Glutamatergic neuron (in vitro differentiated cells): Measurements from ENCODE around the gene SLC28A3. TPM values are rescaled to one million over a fixed set of nuclear protein-coding genes. Genes with fewer than 3 reads are reported as not detected.

ENCODE experiments used
- DNase-seq: peaks from one replicate; pipeline ENCODE4 v3.0.0; 2022
- H3K27ac Mint-ChIP-seq: one replicate; pipeline ENCODE4 v1.8.0; 2020; ENCODE audit warnings: mild to moderate bottlenecking, mixed read lengths, inconsistent platforms; ENCODE audit not compliant: unreplicated experiment
- H3K27me3 Mint-ChIP-seq: one replicate; pipeline ENCODE4 v1.8.0; 2020; ENCODE audit warnings: mild to moderate bottlenecking, moderate library complexity, mixed read lengths, inconsistent platforms; ENCODE audit not compliant: unreplicated experiment
- H3K36me3 Mint-ChIP-seq: one replicate; pipeline ENCODE4 v1.8.0; 2020; ENCODE audit warnings: mild to moderate bottlenecking, mixed read lengths, inconsistent platforms; ENCODE audit not compliant: unreplicated experiment
- H3K4me1 Mint-ChIP-seq: one replicate; pipeline ENCODE4 v1.8.0; 2020; ENCODE audit warnings: mild to moderate bottlenecking, low read depth, mixed read lengths, inconsistent platforms; ENCODE audit not compliant: unreplicated experiment
- H3K4me3 Mint-ChIP-seq: one replicate; pipeline ENCODE4 v1.8.0; 2020; ENCODE audit warnings: mild to moderate bottlenecking, mixed read lengths, inconsistent platforms; ENCODE audit not compliant: unreplicated experiment
- H3K9me3 Mint-ChIP-seq: one replicate; pipeline ENCODE4 v1.8.0; 2020; ENCODE audit warnings: mild to moderate bottlenecking, moderate library complexity, mixed read lengths, inconsistent platforms; ENCODE audit not compliant: unreplicated experiment
- total RNA-seq: library from RNA; stranded (reverse); fragmentation: NEBNext Ultra II Directional; extraction: Animal tissue kit (Norgen Biotek cat#: 25700); gene quantifications from one replicate; pipeline ENCODE4 v1.2.1, GENCODE V29; 2021; ENCODE audit not compliant: unreplicated experiment
- TF ChIP-seq, protein P1 (sequence below): fragments of 200-600 bp; sonication (generic); IDR thresholded peaks from one replicate; pipeline ENCODE4 v1.5.0; 2021; ENCODE audit not compliant: partially characterized antibody, unreplicated experiment

SLC28A3 gene
- total RNA-seq, 1 donor from 2014 or later = not detected

DNA sequence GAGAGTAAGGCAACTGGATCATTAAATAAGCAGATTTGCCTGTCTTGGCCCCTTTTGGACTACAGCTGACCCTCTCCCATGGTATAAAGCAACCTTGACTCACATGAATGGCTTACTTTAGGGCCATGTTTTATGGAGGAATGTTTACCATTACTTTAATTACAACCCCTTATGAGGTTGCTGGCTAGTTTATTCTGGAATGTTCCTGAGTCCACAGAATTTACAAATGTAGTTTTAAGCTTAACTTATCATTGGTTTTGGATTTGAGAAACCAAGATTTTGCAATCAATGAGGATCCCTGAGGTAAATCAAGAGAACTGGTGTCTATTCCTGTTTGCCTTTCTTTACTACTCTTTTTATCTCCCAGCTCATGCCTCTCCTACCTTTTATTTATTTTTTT, 15.7 kb downstream of the SLC28A3 start:
- Mint-ChIP-seq H3K4me1 (no peaks in the 10 kb centered on the region), H3K27ac (no peak overlapping the region), H3K9me3 (no peaks in the 10 kb centered on the region), H3K27me3 (no peaks in the 10 kb centered on the region), H3K36me3 (no peaks in the 10 kb centered on the region), H3K4me3 (no peak overlapping the region)
- TF ChIP-seq, protein P1, sequence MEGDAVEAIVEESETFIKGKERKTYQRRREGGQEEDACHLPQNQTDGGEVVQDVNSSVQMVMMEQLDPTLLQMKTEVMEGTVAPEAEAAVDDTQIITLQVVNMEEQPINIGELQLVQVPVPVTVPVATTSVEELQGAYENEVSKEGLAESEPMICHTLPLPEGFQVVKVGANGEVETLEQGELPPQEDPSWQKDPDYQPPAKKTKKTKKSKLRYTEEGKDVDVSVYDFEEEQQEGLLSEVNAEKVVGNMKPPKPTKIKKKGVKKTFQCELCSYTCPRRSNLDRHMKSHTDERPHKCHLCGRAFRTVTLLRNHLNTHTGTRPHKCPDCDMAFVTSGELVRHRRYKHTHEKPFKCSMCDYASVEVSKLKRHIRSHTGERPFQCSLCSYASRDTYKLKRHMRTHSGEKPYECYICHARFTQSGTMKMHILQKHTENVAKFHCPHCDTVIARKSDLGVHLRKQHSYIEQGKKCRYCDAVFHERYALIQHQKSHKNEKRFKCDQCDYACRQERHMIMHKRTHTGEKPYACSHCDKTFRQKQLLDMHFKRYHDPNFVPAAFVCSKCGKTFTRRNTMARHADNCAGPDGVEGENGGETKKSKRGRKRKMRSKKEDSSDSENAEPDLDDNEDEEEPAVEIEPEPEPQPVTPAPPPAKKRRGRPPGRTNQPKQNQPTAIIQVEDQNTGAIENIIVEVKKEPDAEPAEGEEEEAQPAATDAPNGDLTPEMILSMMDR = no peak
- no peak for DNase-seq

DNA sequence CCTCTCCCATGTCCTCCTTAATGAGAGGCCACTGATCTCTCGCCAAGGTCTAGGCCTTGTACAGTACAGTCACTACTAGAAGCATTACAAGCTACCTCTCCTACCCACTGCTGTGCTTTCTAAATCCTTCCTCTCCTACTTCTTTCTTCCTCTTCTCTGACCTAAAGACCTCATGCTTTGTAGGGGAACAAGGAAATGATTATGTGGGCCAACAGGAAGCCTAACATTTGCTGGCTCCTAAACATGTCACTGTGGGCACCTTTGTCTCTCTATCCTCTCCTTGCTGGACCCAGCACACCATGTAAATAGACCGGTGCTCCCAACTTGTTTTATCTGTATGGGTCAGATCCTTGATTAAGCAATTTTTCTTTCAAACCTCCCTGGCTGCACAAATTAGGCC, 16.7 kb downstream of the SLC28A3 start:
- H3K4me1 Mint-ChIP-seq = no peaks in the 10 kb centered on the region
- no peaks in the 10 kb centered on the region for H3K36me3 Mint-ChIP-seq
- H3K9me3 Mint-ChIP-seq = no peaks in the 10 kb centered on the region
- TF ChIP-seq, protein P1 = no peak
- H3K4me3 Mint-ChIP-seq = no peak overlapping the region
- DNase-seq = no peak
- no peak overlapping the region for H3K27ac Mint-ChIP-seq
- H3K27me3 Mint-ChIP-seq = no peaks in the 10 kb centered on the region

DNA sequence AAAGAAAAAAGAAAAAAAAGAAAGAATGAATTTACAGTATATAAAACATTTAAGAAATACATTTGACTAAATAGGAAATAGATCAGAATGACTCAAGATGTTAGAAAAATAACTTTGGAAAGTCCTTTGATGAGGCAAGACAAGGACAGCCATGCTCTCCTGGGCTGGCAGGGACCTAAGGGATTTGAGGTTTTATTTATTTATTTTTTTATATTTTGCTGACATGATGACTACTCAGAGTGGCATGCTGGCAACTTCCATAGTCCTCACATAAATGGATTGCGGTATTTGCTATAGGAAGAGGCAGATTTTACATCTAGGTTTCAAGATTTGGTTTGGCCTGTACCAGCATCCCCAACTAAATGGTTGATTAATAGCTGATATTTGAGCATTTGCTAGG, 17.7 kb downstream of the SLC28A3 start:
- H3K4me1 Mint-ChIP-seq = no peaks in the 10 kb centered on the region
- H3K36me3 Mint-ChIP-seq = no peaks in the 10 kb centered on the region
- H3K27ac Mint-ChIP-seq = no peak overlapping the region
- no peak overlapping the region for H3K4me3 Mint-ChIP-seq
- TF ChIP-seq, protein P1 = no peak
- no peaks in the 10 kb centered on the region for H3K9me3 Mint-ChIP-seq
- no peaks in the 10 kb centered on the region for H3K27me3 Mint-ChIP-seq
- no peak for DNase-seq

DNA sequence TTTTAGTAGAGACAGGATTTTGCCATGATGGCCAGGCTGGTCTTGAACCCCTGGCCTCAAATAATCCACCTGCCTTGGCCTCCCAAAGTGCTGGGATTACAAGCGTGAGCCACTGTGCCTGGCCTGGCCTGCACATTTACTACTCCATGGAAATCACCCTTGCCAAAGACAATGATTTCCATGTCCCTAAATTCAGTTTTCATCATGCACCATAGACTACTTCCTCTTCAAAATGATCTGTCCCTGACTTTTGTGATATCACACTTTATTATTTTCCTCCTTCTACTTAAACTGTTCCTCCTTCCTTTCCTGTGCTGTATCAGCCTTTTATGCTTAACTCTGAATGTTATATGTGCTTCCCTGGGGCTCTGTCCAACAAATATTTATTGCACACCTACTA, 20.3 kb downstream of the SLC28A3 start:
- TF ChIP-seq, protein P1 = no peak
- no peak for DNase-seq
- H3K27me3 Mint-ChIP-seq = no peaks in the 10 kb centered on the region
- H3K4me1 Mint-ChIP-seq = no peaks in the 10 kb centered on the region
- H3K36me3 Mint-ChIP-seq = no peaks in the 10 kb centered on the region
- H3K9me3 Mint-ChIP-seq = no peaks in the 10 kb centered on the region
- H3K4me3 Mint-ChIP-seq = no peak overlapping the region
- H3K27ac Mint-ChIP-seq = no peak overlapping the region

DNA sequence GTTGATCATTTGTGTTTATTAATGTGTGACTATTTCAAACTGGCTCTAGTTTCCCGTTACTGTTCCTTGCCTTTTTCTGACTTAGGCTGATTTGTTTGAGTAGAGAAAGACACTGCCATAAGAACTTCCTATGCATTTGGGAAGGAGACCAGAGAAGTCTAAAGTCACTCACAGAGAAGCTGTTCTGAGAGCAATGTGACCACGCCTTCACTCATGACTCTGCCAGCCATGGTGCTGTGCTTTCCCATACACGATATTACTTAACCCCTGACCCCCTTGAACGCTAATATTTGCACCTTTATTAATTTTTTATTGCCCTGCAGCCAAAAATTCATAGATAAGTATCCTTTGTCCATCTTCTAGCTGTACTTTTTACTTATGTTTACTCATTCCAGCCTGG, 20.9 kb downstream of the SLC28A3 start:
- H3K9me3 Mint-ChIP-seq = no peaks in the 10 kb centered on the region
- H3K27ac Mint-ChIP-seq = no peak overlapping the region
- H3K4me1 Mint-ChIP-seq = no peaks in the 10 kb centered on the region
- DNase-seq = no peak
- no peaks in the 10 kb centered on the region for H3K27me3 Mint-ChIP-seq
- no peaks in the 10 kb centered on the region for H3K36me3 Mint-ChIP-seq
- H3K4me3 Mint-ChIP-seq = no peak overlapping the region
- TF ChIP-seq, protein P1 = no peak
